Stimulated activated naive CD4-positive, alpha-beta T cell (primary cell): ENCODE data around the gene PKD2L1.

Experiments used
- DNase-seq, 6 experiments: peaks; one replicate each; lab custom pipeline; 2025; lab: John Stamatoyannopoulos, UW

Gene PKD2L1

GRCh38 chr10:100356067-100357017 lies 26.3 kb upstream of the PKD2L1 start:
- DNase-seq: no peak

GRCh38 chr10:100355086-100355485 lies 25.1 kb upstream of the PKD2L1 start:
- no peak for DNase-seq

GRCh38 chr10:100353770-100354485 lies 23.9 kb upstream of the PKD2L1 start:
- no peak for DNase-seq

- DNase-seq: no peak
These were observed 21.0 kb upstream of the PKD2L1 start for GRCh38 chr10:100350914-100351485.

GRCh38 chr10:100349672-100350071 lies 19.6 kb upstream of the PKD2L1 start:
- no peak for DNase-seq

GRCh38 chr10:100349087-100349486 lies 19.1 kb upstream of the PKD2L1 start:
- no peak for DNase-seq

GRCh38 chr10:100348389-100348927 lies 18.4 kb upstream of the PKD2L1 start:
- DNase-seq: no peak

- DNase-seq: peak in 1 of 6 experiments; percentile 2
These were observed 17.7 kb upstream of the PKD2L1 start for GRCh38 chr10:100347568-100348195.

GRCh38 chr10:100346765-100347567 lies 16.9 kb upstream of the PKD2L1 start, which contains the start of gene SCD:
Gene SCD (plus strand): TSS chr10:100347233. CDS start chr10:100347505, 272 bp downstream.
- peak; percentile 43 to 72 (median 51) for DNase-seq

GRCh38 chr10:100346351-100346764 lies 16.3 kb upstream of the PKD2L1 start:
- DNase-seq: peak in 4 of 6 experiments; percentile 25 to 49 (median 28)

- no peak for DNase-seq
These were observed 15.7 kb upstream of the PKD2L1 start for GRCh38 chr10:100345570-100346330.

GRCh38 chr10:100344241-100344788 lies 14.3 kb upstream of the PKD2L1 start:
- no peak for DNase-seq

GRCh38 chr10:100342627-100342972 lies 12.6 kb upstream of the PKD2L1 start:
- no peak for DNase-seq

- peak in 5 of 6 experiments; percentile 18 to 28 (median 25) for DNase-seq
These were observed 12.1 kb upstream of the PKD2L1 start for GRCh38 chr10:100341953-100342626.

- no peak for DNase-seq
These were observed 11.2 kb upstream of the PKD2L1 start for GRCh38 chr10:100340948-100341847.

GRCh38 chr10:100339236-100339635 lies 9.2 kb upstream of the PKD2L1 start:
- DNase-seq: no peak

- DNase-seq: peak; percentile 41 to 84 (median 66)
These were observed 8.5 kb upstream of the PKD2L1 start for GRCh38 chr10:100338434-100339036.

GRCh38 chr10:100334762-100335161 lies 4.7 kb upstream of the PKD2L1 start:
- DNase-seq: no peak
